DMS153 (cell line): ENCODE data around the gene RMI1.
A peak's percentile ranks its signal among the peaks of the same experiment; 100 is the strongest.

ENCODE experiments used
- DNase-seq: peaks from one replicate; lab custom pipeline; 2025; lab: John Stamatoyannopoulos, UW

Gene RMI1

GRCh38 chr9:83969602-83970001, 11.0 kb upstream of the RMI1 start:
- no peak for DNase-seq

- no peak for DNase-seq
Observed at GRCh38 chr9:83971485-83971884, 9.1 kb upstream of the RMI1 start.

GRCh38 chr9:83972286-83972685, 8.3 kb upstream of the RMI1 start:
- no peak for DNase-seq

- no peak for DNase-seq
Observed at GRCh38 chr9:83975300-83975699, 5.3 kb upstream of the RMI1 start.

GRCh38 chr9:83976372-83976771, 4.2 kb upstream of the RMI1 start:
- DNase-seq, result no peak

GRCh38 chr9:83977196-83977595, 3.4 kb upstream of the RMI1 start:
- no peak for DNase-seq

- DNase-seq, result peak; percentile 32
Observed at GRCh38 chr9:83978992-83979811, 1.4 kb upstream of the RMI1 start.

GRCh38 chr9:83979812-83980394, 702 bp upstream of the RMI1 start, which contains the start of gene HNRNPK:
HNRNPK (minus strand) TSS chr9:83980215; CDS start chr9:83978252, 1,963 bp downstream.
- peak; percentile 94 for DNase-seq

GRCh38 chr9:83981126-83981871, 694 bp downstream of the RMI1 start:
- DNase-seq, result peak; percentile 14

GRCh38 chr9:83986195-83986594, 5.6 kb downstream of the RMI1 start:
- DNase-seq, result no peak

- DNase-seq, result no peak
Observed at GRCh38 chr9:83986765-83987401, 6.3 kb downstream of the RMI1 start.

- DNase-seq, result no peak
Observed at GRCh38 chr9:83987402-83987791, 6.8 kb downstream of the RMI1 start.

- DNase-seq, result no peak
Observed at GRCh38 chr9:83988411-83988810, 7.8 kb downstream of the RMI1 start.

- no peak for DNase-seq
Observed at GRCh38 chr9:83991355-83991754, 10.8 kb downstream of the RMI1 start.

GRCh38 chr9:83992407-83992806, 11.8 kb downstream of the RMI1 start:
- peak; percentile 52 for DNase-seq

GRCh38 chr9:83992901-83993300, 12.3 kb downstream of the RMI1 start:
- DNase-seq, result no peak

GRCh38 chr9:83996126-83996525, 15.5 kb downstream of the RMI1 start:
- DNase-seq, result no peak

- DNase-seq, result no peak
Observed at GRCh38 chr9:83999141-83999918, 18.7 kb downstream of the RMI1 start.

- DNase-seq, result no peak
Observed at GRCh38 chr9:84000186-84000585, 19.6 kb downstream of the RMI1 start.

- DNase-seq, result no peak
Observed at GRCh38 chr9:84001621-84002020, 21.0 kb downstream of the RMI1 start.

- DNase-seq, result no peak
Observed at GRCh38 chr9:84002344-84002743, 21.7 kb downstream of the RMI1 start.

GRCh38 chr9:84003246-84003645, 22.6 kb downstream of the RMI1 start:
- DNase-seq, result no peak
